GM18858 (cell line): ENCODE results near the gene CSRNP3.

Experiments used
- ATAC-seq: cut with Tn5 transposase; IDR thresholded peaks from one replicate; pipeline ENCODE4 v1.9.1; 2021; ENCODE audit not compliant: unreplicated experiment

Gene CSRNP3

GRCh38 chr2:165536851-165537499, 67.5 kb downstream of the CSRNP3 start:
- ATAC-seq, result no peak

- no peak for ATAC-seq
These were observed 70.5 kb downstream of the CSRNP3 start for GRCh38 chr2:165539985-165540384.

- ATAC-seq, result peak; percentile 74
These were observed 75.4 kb downstream of the CSRNP3 start for GRCh38 chr2:165544897-165545296.

GRCh38 chr2:165547900-165548299, 78.4 kb downstream of the CSRNP3 start:
- ATAC-seq, result no peak

GRCh38 chr2:165549619-165550018, 80.1 kb downstream of the CSRNP3 start:
- no peak for ATAC-seq

- no peak for ATAC-seq
These were observed 89.3 kb downstream of the CSRNP3 start for GRCh38 chr2:165558832-165559231.

GRCh38 chr2:165560377-165560988, 91.0 kb downstream of the CSRNP3 start:
- ATAC-seq, result no peak

GRCh38 chr2:165561516-165561915, 92.0 kb downstream of the CSRNP3 start:
- no peak for ATAC-seq

GRCh38 chr2:165562233-165562632, 92.7 kb downstream of the CSRNP3 start:
- no peak for ATAC-seq

GRCh38 chr2:165563468-165564225, 94.1 kb downstream of the CSRNP3 start:
- ATAC-seq, result no peak

GRCh38 chr2:165566008-165566407, 96.5 kb downstream of the CSRNP3 start:
- ATAC-seq, result no peak

GRCh38 chr2:165567273-165567672, 97.8 kb downstream of the CSRNP3 start:
- ATAC-seq, result no peak

- ATAC-seq, result no peak
These were observed 98.9 kb downstream of the CSRNP3 start for GRCh38 chr2:165568361-165568760.

- ATAC-seq, result no peak
These were observed 102.0 kb downstream of the CSRNP3 start for GRCh38 chr2:165571477-165571876.

GRCh38 chr2:165572151-165572550, 102.7 kb downstream of the CSRNP3 start:
- ATAC-seq, result no peak

GRCh38 chr2:165573534-165574461, 104.3 kb downstream of the CSRNP3 start:
- ATAC-seq, result no peak

GRCh38 chr2:165575044-165575615, 105.6 kb downstream of the CSRNP3 start:
- ATAC-seq, result no peak

- ATAC-seq, result no peak
These were observed 107.1 kb downstream of the CSRNP3 start for GRCh38 chr2:165576409-165577154.

- ATAC-seq, result no peak
These were observed 112.9 kb downstream of the CSRNP3 start for GRCh38 chr2:165582409-165582808.
